ENCODE data around the gene OR8G1. TPM values are rescaled to one million over a fixed set of nuclear protein-coding genes. Genes with fewer than 3 reads are reported as not detected.

Gene OR8G1
- total and polyA plus RNA-seq, 2 of the 8 experiments (the other 6 are each of a cell fraction or from before 2014, with no cell fraction given) = not detected

- Histone ChIP-seq H3K23me2 (ENCODE audit: low read depth, low read length) (no peaks in the 10 kb centered on the region), H3K18ac (ENCODE audit: extremely low read depth, low read length) (no peak overlapping the region), H3K14ac (ENCODE audit: insufficient read length) (no peak overlapping the region), H2BK120ac (replicated peaks; ENCODE audit: low read depth, low read length) (no peak overlapping the region), H3K27ac (ENCODE audit: low read depth, low read length) (no peak overlapping the region), H2BK15ac (ENCODE audit: low read length) (no peak overlapping the region), H3K79me1 (ENCODE audit: low read depth, low read length) (no peaks in the 10 kb centered on the region), H3K36me3 (ENCODE audit: control insufficient read depth in 2 of 4, insufficient read depth in 4 of 4, low read length in 3 of 4) (no peaks in the 10 kb centered on the region), H3K4me2 (ENCODE audit: insufficient read depth in 1 of 2, low read depth in 2 of 2, low read length in 2 of 2) (no peak overlapping the region), H3K4me3 (ENCODE audit: extremely low read depth in 1 of 4, insufficient read depth in 2 of 4, low read depth in 3 of 4, low read length in 4 of 4) (no peak overlapping the region), H2BK12ac (ENCODE audit: low read depth, low read length) (no peak overlapping the region), H4K20me1 (replicated peaks in 1 of 2; ENCODE audit: control insufficient read depth in 1 of 2, insufficient read depth in 2 of 2, low read length in 2 of 2) (no peaks in the 10 kb centered on the region), H2BK20ac (ENCODE audit: low read length) (no peak overlapping the region), H2AFZ (ENCODE audit: low read length) (peak overlapping the region; percentile 16; the same call in 1 of the 2 replicates), H3K4ac (replicated peaks; ENCODE audit: insufficient read length, low read depth, low read length) (no peak overlapping the region), H4K5ac (ENCODE audit: insufficient read length, low read depth, low read length) (no peak overlapping the region), H3K9ac (replicated peaks in 1 of 4; ENCODE audit: extremely low read depth in 1 of 4, low read depth in 3 of 4, low read length in 3 of 4) (no peak overlapping the region), H3K23ac (ENCODE audit: insufficient read length) (no peak overlapping the region), H4K91ac (replicated peaks; ENCODE audit: insufficient read length, low read length) (no peak overlapping the region), H3K27me3 (replicated peaks in 1 of 4; ENCODE audit: control insufficient read depth in 3 of 4, extremely low read depth in 1 of 4, insufficient read depth in 3 of 4, low read length in 3 of 4) (peaks cover 1 to 15% (median 11%) of the 10 kb centered on the region in 4 experiments; a peak in 5 of 7 replicates), H3K79me2 (ENCODE audit: control insufficient read depth in 1 of 2, insufficient read depth in 2 of 2, low read length in 2 of 2) (no peaks in the 10 kb centered on the region), H3K9me3 (ENCODE audit: insufficient read depth in 2 of 2, low read depth in 1 of 2, low read length in 1 of 2) (no peaks in the 10 kb centered on the region), H2AK5ac (ENCODE audit: low read depth, low read length) (no peak overlapping the region), H3K4me1 (replicated peaks in 1 of 4; ENCODE audit: control insufficient read depth in 3 of 4, insufficient read depth in 4 of 4, low read length in 3 of 4) (peaks cover 0 to 3% (median 0%) of the 10 kb centered on the region in 4 experiments; a peak in 1 of 7 replicates), H2BK5ac (ENCODE audit: low read depth, low read length) (no peak overlapping the region), H4K8ac (ENCODE audit: extremely low read depth, insufficient read depth, low read length) (no peak overlapping the region), H3K56ac (replicated peaks; ENCODE audit: insufficient read length, low read depth, low read length) (no peak overlapping the region)
- CTCF ChIA-PET (ENCODE audit: partially characterized antibody) = interaction anchor here (0.7 to 3.9 kb wide), 26 partner anchors 10 to 334 kb away, joined by 3 to 39 read pairs (median 4); no protein-coding TSS in a partner anchor
- POLR2A ChIA-PET (ENCODE audit: partially characterized antibody) = no interaction called here
- peak in 1 of 2 experiments; percentile 67 for DNase-seq (ENCODE audit: low read depth in 1 of 2, low spot score in 2 of 2)
- 32% methylated on average over 4 of the region's 4 CpGs; no CpG with 5 or more reads in 1 of the 2 experiments for WGBS, 2 experiments (ENCODE audit: extremely low coverage in 1 of 2, insufficient coverage in 1 of 2, insufficient read length in 1 of 2, insufficient replicate concordance in 2 of 2, low coverage in 1 of 2, low lambda C conversion rate in 2 of 2, missing lambda C conversion rate in 1 of 2)
- peak; percentile 90 for FAIRE-seq
- TF ChIP-seq CREB1 (IDR thresholded peaks at IDR 0.05) (no peak), MAX (IDR thresholded peaks at IDR 0.05) (0 out of 2 replicates have a peak, but pooled peaks have one; percentile 16), SRF (IDR thresholded peaks at IDR 0.05; ENCODE audit: low read depth, low read length) (no peak), ASH2L (IDR thresholded peaks at IDR 0.05; ENCODE audit: low read length) (no peak), JUND (IDR thresholded peaks at IDR 0.05; ENCODE audit: low read length) (no peak), POU5F1 (IDR thresholded peaks at IDR 0.05; ENCODE audit: low read depth, low read length) (no peak), CTCF (IDR thresholded peaks at IDR 0.05; ENCODE audit: control extremely low read depth in 1 of 3, insufficient read depth in 1 of 3, low read depth in 1 of 3, low read length in 3 of 3) (peak; percentile 59 to 91 (median 74)), YY1 (IDR thresholded peaks at IDR 0.05; ENCODE audit: low read depth, low read length) (no peak), SUZ12 (IDR thresholded peaks at IDR 0.05; ENCODE audit: low read length) (no peak), RAD21 (IDR thresholded peaks at IDR 0.05 in 1 of 2, conservative IDR thresholded peaks at IDR 0.05 in 1 of 2; ENCODE audit: low read depth in 2 of 2, low read length in 2 of 2) (peak; percentile 76 to 84), BACH1 (IDR thresholded peaks at IDR 0.05; ENCODE audit: low read length) (no peak)
These were observed 45.6 kb upstream of the OR8G1 start for GRCh38 chr11:124195189-124195734.

Measured in H1 (cell line).